H1 (cell line): ENCODE results near the gene UVRAG. TPM values are rescaled to one million over a fixed set of nuclear protein-coding genes. Genes with fewer than 3 reads are reported as not detected.

Experiments used
- CBX8 ChIP-seq: fragments of 300-800, 300-1000 bp; sonication (generic); IDR thresholded peaks from 2 replicates; pipeline ENCODE4 v1.7.1; 2016; ENCODE audit warnings: low read depth, low read length, borderline replicate concordance
- MAFK ChIP-seq: IDR thresholded peaks from 2 replicates; pipeline ENCODE4 v1.6.1; 2012; ENCODE audit warnings: low read depth, mild to moderate bottlenecking, improper control_type of control experiment, low read length
- NANOG ChIP-seq: IDR thresholded peaks from 2 replicates; pipeline ENCODE4 v1.6.1; 2011; ENCODE audit warnings: low read length, low read depth, mild to moderate bottlenecking, inconsistent platforms; ENCODE audit not compliant: insufficient read depth, poor library complexity, severe bottlenecking
- RAD21 ChIP-seq, 2 experiments: IDR thresholded peaks in 1 of 2; conservative IDR thresholded peaks in 1 of 2; 2 replicates each; pipeline ENCODE4 v1.6.1; 2011; ENCODE audit warnings: low read depth in 2 of 2, low read length in 2 of 2, improper control_type of control experiment in 1 of 2, inconsistent platforms in 1 of 2, mild to moderate bottlenecking in 1 of 2, moderate library complexity in 1 of 2
- TAF7 ChIP-seq: optimal IDR thresholded peaks from 2 replicates; pipeline ENCODE3; 2011; ENCODE audit warnings: low read depth, mild to moderate bottlenecking, inconsistent platforms, low read length, moderate library complexity, borderline replicate concordance
- ZNF274 ChIP-seq: IDR thresholded peaks from 2 replicates; pipeline ENCODE4 v1.7.0; 2012; ENCODE audit warnings: low read length, borderline replicate concordance; ENCODE audit errors: extremely low read depth
- polyA plus RNA-seq, 7 experiments: library from polyadenylated mRNA; depleted of rRNA in 3 of 7; stranded (reverse) in 5 of 7; unstranded in 2 of 7; fragments of >200 nt in 5 of 7; fragments of 200-250 nt in 2 of 7; gene quantifications; 1 replicate in 5 of 7; 2 replicates in 1 of 7; 4 replicates in 1 of 7; pipeline versions ENCODE4 v1.2.1 to v1.2.3, GENCODE V29; 2011 to 2013; ENCODE audit warnings: missing spikeins in 2 of 7, mixed read lengths in 2 of 7
- total RNA-seq: library from RNA; stranded (reverse); fragmentation: NEBNext Ultra II Directional; extraction: Animal tissue kit (Norgen Biotek cat#: 25700); gene quantifications from 2 replicates; pipeline ENCODE4 v1.2.1, GENCODE V29; 2021

Gene UVRAG
- total and polyA plus RNA-seq, 2 of the 8 experiments (the other 6 are each of a cell fraction or from before 2014, with no cell fraction given), result 5.5 to 14.7 TPM

- TF ChIP-seq RAD21 (IDR thresholded peaks at IDR 0.05 in 1 of 2, conservative IDR thresholded peaks at IDR 0.05 in 1 of 2; ENCODE audit: low read depth in 2 of 2, low read length in 2 of 2) (no peak), ZNF274 (no peak), NANOG (no peak), CBX8 (no peak), TAF7 (no peak), MAFK (no peak)
- TF ChIP-seq, all 59 proteins: peak for 0
These were observed 1.7 kb downstream of the UVRAG start (continued) for GRCh38 chr11:75816561-75817239.
